ENCODE results near the gene ARMCX1.
"Not testable (repeated sequence)": the region's sequence is repeated elsewhere in the genome, so short reads cannot be mapped to it uniquely, and the experiment has no call there.

- not testable (repeated sequence) for TF ChIP-seq GABPA (IDR thresholded peaks at IDR 0.05; ENCODE audit: low read depth); CTCF (IDR thresholded peaks at IDR 0.05; ENCODE audit: insufficient read depth, low read length); REST (IDR thresholded peaks at IDR 0.05; ENCODE audit: insufficient replicate concordance, low read depth); POLR2AphosphoS5 (IDR thresholded peaks at IDR 0.05; ENCODE audit: low read depth); SPI1 (IDR thresholded peaks at IDR 0.05; ENCODE audit: borderline replicate concordance, low read depth)
Observed at GRCh38 chrX:101502929-101503328, 47.4 kb upstream of the ARMCX1 start.

Measured in HL-60 (cell line).